ENCODE measurements around the gene DDX51.

- no peak for TF ChIP-seq EZH2 (IDR thresholded peaks at IDR 0.05; ENCODE audit: insufficient read depth, poor library complexity, severe bottlenecking)
- TF ChIP-seq EZH2phosphoT487 (IDR thresholded peaks at IDR 0.05; ENCODE audit: insufficient read depth, low read depth) = no peak
Measured at GRCh38 chr12:132127041-132127440, 17.1 kb downstream of the DDX51 start.
